H1 (cell line): ENCODE measurements around the gene LRP5. TPM values are rescaled to one million over a fixed set of nuclear protein-coding genes. Genes with fewer than 3 reads are reported as not detected.

Experiments used
- BCL11A ChIP-seq, 2 experiments: IDR thresholded peaks; one replicate each; pipeline ENCODE4 v1.6.1; 2011; ENCODE audit warnings: low read depth in 2 of 2, low read length in 2 of 2, mild to moderate bottlenecking in 2 of 2
- CHD7 ChIP-seq: fragments of 300-600 bp; sonication (generic); IDR thresholded peaks from 2 replicates; pipeline ENCODE4 v1.7.1; 2012; ENCODE audit warnings: low read length, moderate library complexity, mild to moderate bottlenecking, inconsistent platforms; ENCODE audit not compliant: insufficient replicate concordance
- POU5F1 ChIP-seq: IDR thresholded peaks from 2 replicates; pipeline ENCODE4 v1.6.1; 2011; ENCODE audit warnings: low read depth, mild to moderate bottlenecking, low read length, moderate library complexity
- TEAD4 ChIP-seq: IDR thresholded peaks from 2 replicates; pipeline ENCODE4 v1.6.1; 2012; ENCODE audit warnings: low read depth, low read length, inconsistent platforms, mixed read lengths
- polyA plus RNA-seq, 7 experiments: library from polyadenylated mRNA; depleted of rRNA in 3 of 7; stranded (reverse) in 5 of 7; unstranded in 2 of 7; fragments of >200 nt in 5 of 7; fragments of 200-250 nt in 2 of 7; gene quantifications; 1 replicate in 5 of 7; 2 replicates in 1 of 7; 4 replicates in 1 of 7; pipeline versions ENCODE4 v1.2.1 to v1.2.3, GENCODE V29; 2011 to 2013; ENCODE audit warnings: missing spikeins in 2 of 7, mixed read lengths in 2 of 7
- total RNA-seq: library from RNA; stranded (reverse); fragmentation: NEBNext Ultra II Directional; extraction: Animal tissue kit (Norgen Biotek cat#: 25700); gene quantifications from 2 replicates; pipeline ENCODE4 v1.2.1, GENCODE V29; 2021

Gene LRP5
- total and polyA plus RNA-seq, 2 of the 8 experiments (the other 6 are each of a cell fraction or from before 2014, with no cell fraction given) = 19.0 to 38.9 TPM

DNA sequence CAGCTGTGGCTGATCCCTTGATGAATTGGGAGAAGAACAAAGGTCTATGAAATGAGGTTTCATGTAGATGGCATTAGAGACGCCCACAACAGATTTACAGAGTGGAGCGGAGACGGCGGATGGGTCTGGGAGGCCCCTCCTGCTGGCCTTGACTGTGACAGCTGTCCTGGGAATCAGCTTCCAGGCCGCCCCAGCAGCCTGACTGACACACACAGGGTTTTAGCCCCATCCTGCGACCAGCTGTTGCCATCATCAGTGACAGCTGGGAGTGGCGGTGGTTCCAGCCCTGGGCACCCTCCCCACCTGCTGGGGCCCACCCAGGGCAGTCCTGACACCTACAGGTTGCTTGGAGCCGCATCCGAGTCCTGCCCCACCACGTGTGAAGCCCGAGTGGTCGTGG is 84.1 kb downstream of the LRP5 start (continued):
- no peak for TF ChIP-seq CHD7
- TF ChIP-seq POU5F1 = no peak
- TF ChIP-seq TEAD4 = no peak
- no peak for TF ChIP-seq BCL11A (IDR thresholded peaks at IDR 0.05; ENCODE audit: low read depth in 2 of 2, low read length in 2 of 2)
- TF ChIP-seq, all 59 proteins: peak for 0
